ENCODE measurements around the gene ATP5IF1.

The ATP5IF1 gene

GRCh38 chr1:28249013-28249865, 13.3 kb downstream of the ATP5IF1 start:
- Histone ChIP-seq H3K4me2 (ENCODE audit: low read length) (peak overlapping the region; percentile 84), H3K27me3 (ENCODE audit: insufficient read depth, low read length) (no peaks in the 10 kb centered on the region), H3K4me3 (ENCODE audit: low read depth, low read length, poor library complexity, severe bottlenecking) (peak overlapping the region; percentile 23), H3K9me3 (ENCODE audit: low read length) (no peaks in the 10 kb centered on the region), H3K79me2 (ENCODE audit: insufficient read depth, low read length) (no peaks in the 10 kb centered on the region; the same call in 1 of the 2 replicates), H4K20me1 (ENCODE audit: insufficient read depth, low read length) (no peaks in the 10 kb centered on the region), H3K4me1 (ENCODE audit: insufficient read depth, low read length, severe bottlenecking) (peaks cover 54% of the 10 kb centered on the region), H3K27ac (ENCODE audit: low read depth, low read length, poor library complexity, severe bottlenecking) (peak overlapping the region; percentile 91), H3F3A (ENCODE audit: insufficient read depth, low read length) (peaks cover 7% of the 10 kb centered on the region; the same call in 1 of the 2 replicates), H3K9me2 (ENCODE audit: low read depth, low read length) (no peaks in the 10 kb centered on the region), H3K9ac (ENCODE audit: low read length) (peak overlapping the region; percentile 38; the same call in 1 of the 2 replicates), H3K36me3 (ENCODE audit: insufficient read depth, low read length) (no peaks in the 10 kb centered on the region), H2AFZ (ENCODE audit: low read length) (peak overlapping the region; percentile 72)
- no peak for TF ChIP-seq EZH2 (IDR thresholded peaks at IDR 0.05; ENCODE audit: borderline replicate concordance, low read length)
- no peak for TF ChIP-seq CTCF (IDR thresholded peaks at IDR 0.05; ENCODE audit: low read length)

GRCh38 chr1:28249866-28250295, 14.0 kb downstream of the ATP5IF1 start:
- Histone ChIP-seq H3K4me1 (ENCODE audit: insufficient read depth, low read length, severe bottlenecking) (peaks cover 47% of the 10 kb centered on the region), H3K4me2 (ENCODE audit: low read length) (no peak overlapping the region), H4K20me1 (ENCODE audit: insufficient read depth, low read length) (no peaks in the 10 kb centered on the region), H3K9ac (ENCODE audit: low read length) (peak overlapping the region; percentile 31; the same call in 1 of the 2 replicates), H3K27ac (ENCODE audit: low read depth, low read length, poor library complexity, severe bottlenecking) (peak overlapping the region; percentile 91), H3K27me3 (ENCODE audit: insufficient read depth, low read length) (no peaks in the 10 kb centered on the region), H3K36me3 (ENCODE audit: insufficient read depth, low read length) (no peaks in the 10 kb centered on the region), H2AFZ (ENCODE audit: low read length) (peak overlapping the region; percentile 72; the same call in 1 of the 2 replicates), H3K79me2 (ENCODE audit: insufficient read depth, low read length) (no peaks in the 10 kb centered on the region; the same call in 1 of the 2 replicates), H3K9me3 (ENCODE audit: low read length) (no peaks in the 10 kb centered on the region), H3K4me3 (ENCODE audit: low read depth, low read length, poor library complexity, severe bottlenecking) (no peak overlapping the region), H3K9me2 (ENCODE audit: low read depth, low read length) (no peaks in the 10 kb centered on the region), H3F3A (ENCODE audit: insufficient read depth, low read length) (peaks cover 7% of the 10 kb centered on the region; the same call in 1 of the 2 replicates)
- TF ChIP-seq CTCF (IDR thresholded peaks at IDR 0.05; ENCODE audit: low read length), result no peak
- no peak for TF ChIP-seq EZH2 (IDR thresholded peaks at IDR 0.05; ENCODE audit: borderline replicate concordance, low read length)

GRCh38 chr1:28256197-28256827, 20.4 kb downstream of the ATP5IF1 start:
- no peak for TF ChIP-seq EZH2 (IDR thresholded peaks at IDR 0.05; ENCODE audit: borderline replicate concordance, low read length)
- no peak for TF ChIP-seq CTCF (IDR thresholded peaks at IDR 0.05; ENCODE audit: low read length)
- no peak overlapping the region for H3K4me3 ChIP-seq (ENCODE audit: low read depth, low read length, poor library complexity, severe bottlenecking)
- no peak overlapping the region for H3K27ac ChIP-seq (ENCODE audit: low read depth, low read length, poor library complexity, severe bottlenecking)
- H3K9ac ChIP-seq (ENCODE audit: low read length), result no peak overlapping the region
- H3K27me3 ChIP-seq (ENCODE audit: insufficient read depth, low read length), result no peaks in the 10 kb centered on the region
- no peaks in the 10 kb centered on the region for H3K9me3 ChIP-seq (ENCODE audit: low read length)
- H3K4me1 ChIP-seq (ENCODE audit: insufficient read depth, low read length, severe bottlenecking), result peaks cover 20% of the 10 kb centered on the region
- H3K9me2 ChIP-seq (ENCODE audit: low read depth, low read length), result no peaks in the 10 kb centered on the region
- H2AFZ ChIP-seq (ENCODE audit: low read length), result no peak overlapping the region
- no peak overlapping the region for H3K4me2 ChIP-seq (ENCODE audit: low read length)
- H3F3A ChIP-seq (ENCODE audit: insufficient read depth, low read length), result no peaks in the 10 kb centered on the region
- no peaks in the 10 kb centered on the region for H4K20me1 ChIP-seq (ENCODE audit: insufficient read depth, low read length)
- no peaks in the 10 kb centered on the region for H3K36me3 ChIP-seq (ENCODE audit: insufficient read depth, low read length)
- H3K79me2 ChIP-seq (ENCODE audit: insufficient read depth, low read length), result no peaks in the 10 kb centered on the region

All from OCI-LY1 (cell line).